HG02970 (cell line): ENCODE data around the gene ZNF674.
"Not testable (repeated sequence)": the region's sequence is repeated elsewhere in the genome, so short reads cannot be mapped to it uniquely, and the experiment has no call there.

Source experiments
- ATAC-seq: cut with Tn5 transposase; IDR thresholded peaks from one replicate; pipeline ENCODE4 v1.9.1; 2021; ENCODE audit warnings: mild to moderate bottlenecking, moderate library complexity, moderate number of reproducible peaks; ENCODE audit not compliant: unreplicated experiment, low FRiP score

ZNF674 gene

DNA sequence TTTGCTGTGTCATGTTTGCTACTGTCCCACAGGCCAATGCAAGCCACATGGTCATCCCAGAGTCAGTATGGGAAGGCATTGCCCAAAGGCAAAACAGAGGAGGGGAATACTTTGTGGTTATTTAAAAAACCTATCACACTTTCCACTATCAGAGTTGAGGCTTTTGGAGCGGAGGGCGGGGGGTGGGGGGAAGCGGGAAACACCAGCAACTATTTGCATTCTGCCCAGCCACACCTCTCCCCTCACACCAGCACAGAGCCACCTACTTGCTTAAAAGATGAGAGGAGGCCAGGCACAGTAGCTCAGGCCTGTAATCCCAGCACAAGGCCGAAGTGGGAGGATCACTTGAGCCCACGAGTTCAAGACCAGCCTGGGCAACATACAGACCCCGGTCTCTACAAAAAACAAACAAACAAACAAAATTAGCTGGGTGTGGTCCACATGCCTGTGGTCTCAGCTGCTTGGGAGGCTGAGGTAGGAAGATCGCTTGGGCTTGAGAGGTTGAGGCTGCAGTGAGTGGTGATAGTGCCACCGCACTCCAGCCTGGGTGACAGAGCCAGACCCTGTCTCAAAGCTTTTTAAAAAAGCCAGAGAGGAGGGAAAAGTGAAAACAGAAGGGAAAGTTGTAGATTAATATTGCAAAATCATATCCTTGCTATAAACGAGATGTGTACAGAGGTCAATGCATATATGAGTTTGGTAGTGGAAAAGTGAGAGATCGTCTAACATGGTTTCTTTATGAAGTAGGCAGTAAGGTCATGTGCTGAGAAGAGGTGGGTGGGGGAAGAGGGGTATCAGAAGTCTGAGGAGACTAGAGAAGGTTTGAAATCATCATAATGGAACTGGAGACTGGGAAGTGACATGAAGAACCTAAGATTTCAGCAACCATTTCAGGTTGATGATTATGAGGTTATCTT is 26.5 kb upstream of the ZNF674 start:
- ATAC-seq = no peak

DNA sequence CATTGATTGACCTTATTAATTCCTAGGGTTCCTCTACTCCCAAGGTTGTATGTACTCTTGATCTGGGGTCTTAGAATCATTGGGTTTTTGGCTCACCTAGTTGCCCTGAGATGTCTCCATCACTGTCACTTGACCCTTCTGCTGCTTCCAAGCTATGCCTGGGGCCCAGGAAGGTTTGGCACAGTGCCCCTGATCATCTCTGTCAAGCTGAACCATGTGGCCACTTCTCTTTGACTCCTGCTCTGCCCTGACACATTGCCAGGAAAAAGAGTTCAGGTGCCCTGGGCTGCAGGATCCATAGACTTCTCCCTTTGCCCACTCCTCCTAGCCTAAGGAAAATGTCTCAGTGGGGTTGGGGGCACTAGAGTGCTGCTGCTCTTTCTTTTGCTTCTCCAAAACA is 24.4 kb upstream of the ZNF674 start:
- no peak for ATAC-seq

DNA sequence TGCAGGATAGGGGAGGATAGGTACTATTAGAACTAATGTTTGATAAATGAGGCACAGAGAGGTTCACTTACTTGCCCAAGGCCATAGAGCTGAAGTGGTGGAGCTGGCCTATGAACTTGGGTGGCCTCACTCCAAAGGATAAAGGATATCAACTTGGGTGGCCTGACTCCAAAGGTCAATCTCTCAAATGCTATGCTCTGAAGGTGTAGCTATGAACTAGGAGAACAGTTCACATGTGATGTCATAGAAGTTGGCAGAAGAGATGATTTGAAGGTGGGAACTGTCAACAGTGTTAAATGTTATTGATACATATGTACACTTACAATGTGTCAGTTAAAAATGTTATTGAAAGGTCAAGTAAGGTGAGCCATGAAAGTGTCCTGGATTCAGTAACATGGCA is 22.2 kb upstream of the ZNF674 start:
- ATAC-seq = no peak

DNA sequence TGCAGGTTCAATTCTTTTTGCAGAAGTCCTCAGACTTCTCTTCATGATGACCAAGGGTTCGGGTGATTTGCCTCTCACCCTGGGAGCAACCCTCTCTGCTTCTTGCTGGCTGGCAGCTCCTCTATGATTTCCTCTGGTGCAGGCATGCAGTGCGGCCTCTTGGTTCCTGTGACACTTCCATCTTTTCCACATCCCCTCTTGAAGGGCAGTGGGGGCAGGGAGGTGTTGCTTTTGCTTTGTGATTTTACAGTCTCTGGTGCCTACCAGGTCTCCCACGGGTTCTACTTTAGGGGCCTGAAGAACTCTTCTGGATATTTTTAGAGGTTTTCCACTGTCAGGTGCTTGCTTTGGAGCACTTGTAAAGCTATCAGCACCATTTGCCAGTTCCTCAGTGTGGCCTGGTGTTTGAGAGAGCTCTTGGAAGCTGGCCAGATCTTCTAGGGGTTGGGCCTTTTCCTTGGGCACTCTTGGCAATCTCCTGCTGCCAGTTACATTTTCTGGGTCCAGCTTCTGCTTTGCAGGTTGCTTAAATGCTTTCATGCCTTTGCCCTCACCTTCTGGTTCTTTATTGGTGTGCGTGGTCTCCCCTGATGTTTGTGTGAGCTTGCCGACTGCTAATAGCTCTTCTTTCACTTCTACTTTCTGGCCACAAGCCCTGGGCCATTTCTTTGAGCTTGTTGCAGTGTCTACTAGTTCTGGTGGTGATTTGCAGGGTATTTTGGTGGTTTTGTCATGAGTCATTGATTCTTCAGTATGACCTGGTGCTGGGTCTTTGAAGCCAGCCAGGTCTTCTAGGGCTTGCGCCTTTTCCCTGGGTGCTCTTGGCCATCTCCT is 16.8 kb upstream of the ZNF674 start:
- ATAC-seq = peak; percentile 80

DNA sequence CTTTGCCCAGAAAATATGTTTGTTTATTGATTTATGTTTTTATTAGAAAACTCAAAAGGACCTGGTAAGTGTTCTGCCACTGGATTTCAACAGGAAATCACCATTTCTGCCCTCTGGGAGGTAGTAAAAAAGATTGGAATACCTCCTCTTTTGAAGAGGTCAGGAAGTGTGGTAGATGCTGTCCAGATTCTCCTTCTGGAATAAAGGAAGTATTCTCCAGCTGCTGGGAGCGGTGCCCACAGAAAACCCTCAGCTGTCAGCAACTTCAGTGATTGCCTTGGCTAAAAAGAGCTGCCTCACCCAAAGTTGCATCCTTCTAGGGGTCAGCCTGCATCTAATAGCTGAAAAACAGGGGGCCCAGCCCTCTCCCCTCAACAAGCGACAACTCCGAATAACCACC is 13.8 kb upstream of the ZNF674 start:
- ATAC-seq = no peak

DNA sequence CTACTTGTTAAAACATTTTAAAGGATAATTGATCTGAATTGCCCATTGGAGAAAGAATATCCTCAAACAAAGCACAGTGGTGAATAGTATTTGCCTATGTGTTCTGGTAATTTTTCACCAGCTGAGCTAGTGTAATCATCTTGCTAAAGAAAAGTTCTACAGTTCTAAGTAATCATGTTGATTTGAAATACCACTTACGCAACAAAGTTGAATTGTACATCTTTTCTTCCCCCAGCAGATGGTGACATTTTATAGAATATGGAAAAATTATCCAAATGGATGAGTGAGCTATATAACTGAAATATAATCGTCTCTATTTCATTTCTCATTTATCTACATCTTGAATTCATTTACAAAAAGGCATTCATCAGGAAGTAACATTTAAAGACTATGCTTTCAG is 9.7 kb upstream of the ZNF674 start:
- no peak for ATAC-seq

DNA sequence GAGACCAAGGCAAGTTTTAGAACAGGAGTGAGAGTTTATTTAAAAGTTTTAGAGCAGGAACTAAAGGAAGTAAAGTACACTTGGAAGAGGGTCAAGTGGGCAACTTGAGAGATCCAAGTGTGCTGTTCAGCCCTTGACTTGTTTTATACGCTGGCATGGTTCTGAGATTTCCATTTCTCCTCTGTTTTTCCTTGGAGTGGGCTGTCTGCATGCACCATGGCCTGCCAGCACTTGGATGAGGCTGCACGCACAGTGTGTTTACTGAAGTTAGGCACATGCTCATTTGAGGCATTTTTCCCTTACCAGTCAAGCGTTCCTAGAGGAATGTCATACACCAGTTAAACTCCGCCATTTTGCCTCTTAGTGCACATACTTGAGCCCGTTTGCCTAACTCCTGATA is 8.7 kb upstream of the ZNF674 start:
- ATAC-seq = no peak

DNA sequence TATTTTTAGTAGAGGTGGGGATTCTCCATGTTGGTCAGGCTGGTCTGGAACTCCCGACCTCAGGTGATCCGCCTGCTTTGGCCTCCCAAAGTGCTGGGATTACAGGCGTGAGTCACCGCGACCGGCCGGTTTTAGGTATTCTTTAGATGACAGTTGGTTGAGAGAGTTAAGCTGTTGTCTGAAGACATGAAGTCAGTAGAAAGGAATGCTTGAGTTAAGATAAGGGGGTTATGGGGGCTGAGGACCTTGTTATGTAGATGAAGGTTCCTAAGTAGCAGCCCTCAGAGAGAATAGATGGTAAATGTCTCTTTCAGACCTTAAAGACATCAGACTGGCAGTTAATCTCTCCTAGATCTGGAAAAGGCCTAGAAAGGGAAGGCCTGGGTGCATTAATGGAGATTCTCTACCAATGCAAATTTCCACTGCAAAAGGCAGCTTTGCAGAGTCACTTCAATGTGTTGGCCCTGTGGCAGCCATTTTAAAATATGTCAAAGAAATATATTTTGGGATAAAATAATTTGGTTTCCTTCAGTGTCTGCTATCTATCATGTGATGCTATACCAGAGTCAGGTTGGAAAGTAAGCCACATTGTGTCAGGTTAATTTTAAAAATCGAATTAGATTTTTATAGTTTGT is 6.4 kb upstream of the ZNF674 start:
- ATAC-seq = no peak

DNA sequence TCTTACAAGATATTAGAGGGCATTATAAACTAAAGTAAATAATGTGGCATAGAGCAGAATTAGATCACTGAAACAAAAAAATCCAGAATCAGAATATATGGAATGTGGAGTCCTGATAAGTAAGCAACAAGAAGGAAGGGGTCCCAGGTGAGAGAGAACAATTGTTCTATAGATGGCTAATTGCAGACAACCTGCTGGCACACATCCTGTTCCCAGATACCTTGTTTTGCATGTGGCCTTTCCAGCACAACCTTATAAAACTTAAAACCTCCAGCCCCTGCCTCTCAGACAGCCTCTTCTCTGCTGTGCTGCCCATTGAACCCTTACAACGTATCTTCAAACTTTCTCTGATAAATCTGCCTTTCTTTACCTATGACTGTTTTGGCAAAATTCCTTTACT is 4.7 kb upstream of the ZNF674 start:
- no peak for ATAC-seq

DNA sequence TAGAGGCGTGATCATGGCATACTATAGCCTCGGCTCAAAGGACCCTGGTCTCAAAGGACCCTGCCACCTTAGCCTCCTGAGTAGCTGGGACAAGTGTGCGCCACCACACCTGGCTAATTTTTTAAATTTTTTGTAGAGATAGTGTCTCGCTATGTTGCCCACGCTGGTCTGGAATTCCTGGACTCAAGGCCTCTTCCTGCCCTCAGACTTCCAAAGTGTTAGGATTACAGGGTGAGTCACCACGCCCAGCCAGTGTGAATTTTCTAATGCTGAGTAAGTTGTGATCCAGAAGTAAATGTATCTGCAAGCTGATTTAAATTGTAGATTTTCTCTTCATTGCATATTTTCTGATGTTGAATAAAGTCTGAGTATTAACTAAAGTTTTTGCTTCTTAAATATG is 2.6 kb upstream of the ZNF674 start:
- ATAC-seq = no peak

DNA sequence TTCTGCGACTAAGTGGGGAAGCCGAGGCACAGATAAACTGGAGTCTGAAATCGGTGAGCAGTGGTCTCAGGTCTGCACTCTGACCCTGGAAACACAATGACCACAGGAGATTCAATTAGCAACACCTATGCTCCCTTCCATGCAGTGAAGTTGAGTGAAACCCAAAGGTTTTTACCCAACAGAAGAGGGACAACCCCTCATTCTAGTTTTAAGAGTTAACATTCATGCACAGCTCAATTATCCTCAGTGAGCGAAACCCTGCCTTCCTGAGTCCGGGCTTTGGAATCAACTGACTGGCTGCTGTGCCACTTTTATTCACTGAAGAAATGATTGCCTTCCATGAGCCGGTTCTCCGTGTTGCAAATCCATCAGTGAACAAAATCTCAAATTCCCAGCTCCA is 694 bp downstream of the ZNF674 start:
- not testable (repeated sequence) for ATAC-seq

DNA sequence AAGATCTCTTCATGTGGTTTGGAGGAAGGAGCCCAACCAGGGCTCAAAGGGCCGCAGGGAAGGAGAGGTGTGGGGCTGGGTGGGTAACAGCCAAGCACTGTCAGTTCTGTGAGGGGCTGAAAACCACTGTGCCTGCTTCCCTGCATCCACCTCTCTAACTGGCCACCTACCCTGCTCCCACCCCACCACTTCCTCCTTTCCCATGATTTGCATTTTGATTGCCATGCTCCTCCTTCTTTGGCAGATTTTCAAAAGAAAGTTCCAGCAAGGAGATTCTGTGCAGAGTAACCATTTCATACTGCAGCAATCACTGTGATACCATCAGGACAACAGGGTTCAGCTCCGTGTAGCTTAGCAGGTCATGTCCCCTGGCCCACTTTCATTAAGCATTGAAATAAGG is 1.8 kb downstream of the ZNF674 start:
- no peak for ATAC-seq

DNA sequence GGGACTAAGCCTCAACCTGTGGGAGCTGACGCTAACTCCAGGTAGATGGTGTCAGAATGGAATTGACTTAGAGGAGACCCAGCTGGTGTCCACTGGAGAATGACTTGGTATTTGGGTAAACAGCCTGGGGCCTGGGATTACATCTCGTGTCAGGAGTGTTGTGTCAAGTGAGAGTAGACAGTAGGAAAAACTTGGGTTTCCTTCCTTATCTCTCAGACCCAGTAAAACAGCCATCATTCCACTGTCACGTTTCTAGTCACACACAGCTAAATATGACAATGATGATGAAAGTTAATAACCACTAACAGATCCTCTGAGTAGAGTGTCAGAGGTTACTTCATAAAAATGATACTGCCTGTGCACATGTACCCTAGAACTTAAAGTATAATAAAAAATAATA is 13.8 kb downstream of the ZNF674 start:
- ATAC-seq = no peak

DNA sequence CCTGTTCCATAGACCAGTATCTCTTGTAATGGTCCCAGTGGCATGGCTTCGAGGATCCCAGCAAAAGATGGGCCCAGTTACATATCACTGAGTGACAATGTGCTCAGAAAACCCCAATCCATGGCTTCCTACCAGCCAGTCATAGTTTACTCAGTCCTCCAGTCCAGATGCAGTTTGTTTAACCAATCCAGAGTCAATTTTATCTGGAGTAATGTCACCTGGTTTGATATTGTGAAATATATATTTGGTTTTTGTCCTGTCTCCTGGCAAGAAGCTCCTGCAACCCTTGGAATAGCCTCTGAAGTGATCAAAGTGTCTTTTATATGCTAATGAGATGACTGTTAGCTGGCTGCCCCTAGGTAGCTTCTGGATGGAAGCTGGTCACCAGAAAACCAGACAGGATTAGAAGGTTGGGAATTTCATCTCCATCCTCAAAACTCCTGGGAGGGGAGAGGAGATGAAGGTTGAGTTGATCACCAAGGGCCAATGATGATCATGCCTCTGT is 14.8 kb downstream of the ZNF674 start:
- ATAC-seq = not testable (repeated sequence)

DNA sequence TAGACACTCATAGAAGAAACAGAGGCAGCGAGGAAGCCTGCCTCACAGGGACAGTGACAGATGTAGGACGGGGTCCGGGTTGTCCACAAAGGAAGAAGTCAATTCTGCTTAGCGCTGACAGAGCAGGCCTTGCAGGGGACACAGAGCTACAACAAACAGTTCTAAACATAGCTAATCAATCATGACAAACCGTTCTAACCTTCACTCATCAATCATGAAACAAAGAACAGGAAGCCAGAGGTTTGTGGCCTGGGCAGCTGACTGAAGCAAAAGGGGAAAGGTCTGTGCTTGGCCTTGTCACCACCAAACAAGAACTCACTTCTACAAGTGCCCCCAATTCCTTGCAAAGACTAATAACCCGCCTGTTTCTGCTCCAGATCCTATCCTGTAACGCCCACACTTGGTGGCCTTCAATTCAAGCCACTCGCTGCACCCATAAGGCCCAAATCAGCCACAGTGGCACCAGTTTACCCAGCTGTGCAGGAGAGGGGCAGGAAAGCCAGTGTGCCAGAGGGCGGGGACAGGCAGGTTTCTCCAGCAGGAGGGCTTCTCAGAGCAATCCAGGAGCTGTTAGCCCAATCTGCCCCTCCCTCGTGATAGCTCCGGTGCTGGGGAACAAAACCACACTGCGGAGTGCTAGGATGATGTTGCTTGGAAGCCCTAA is 15.3 kb downstream of the ZNF674 start:
- ATAC-seq = not testable (repeated sequence)

DNA sequence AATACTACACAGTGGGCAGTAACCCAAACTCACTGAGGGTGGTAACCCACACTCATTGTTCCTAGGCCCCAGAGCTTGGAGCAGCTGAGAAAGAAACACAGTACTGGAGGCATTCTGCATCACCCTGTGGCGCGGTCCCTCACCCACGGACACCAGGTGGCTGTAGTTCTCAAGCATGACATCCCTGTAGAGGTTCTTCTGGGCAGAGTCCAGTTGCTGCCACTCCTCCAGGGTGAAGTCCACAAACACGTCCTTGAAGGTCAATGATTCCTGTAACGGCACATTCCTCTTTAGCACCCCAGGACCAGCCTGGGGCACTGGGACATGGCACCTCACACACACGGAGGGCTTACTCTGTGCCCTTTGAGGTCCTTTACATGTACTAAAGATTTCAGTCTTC is 16.6 kb downstream of the ZNF674 start:
- ATAC-seq = not testable (repeated sequence)

DNA sequence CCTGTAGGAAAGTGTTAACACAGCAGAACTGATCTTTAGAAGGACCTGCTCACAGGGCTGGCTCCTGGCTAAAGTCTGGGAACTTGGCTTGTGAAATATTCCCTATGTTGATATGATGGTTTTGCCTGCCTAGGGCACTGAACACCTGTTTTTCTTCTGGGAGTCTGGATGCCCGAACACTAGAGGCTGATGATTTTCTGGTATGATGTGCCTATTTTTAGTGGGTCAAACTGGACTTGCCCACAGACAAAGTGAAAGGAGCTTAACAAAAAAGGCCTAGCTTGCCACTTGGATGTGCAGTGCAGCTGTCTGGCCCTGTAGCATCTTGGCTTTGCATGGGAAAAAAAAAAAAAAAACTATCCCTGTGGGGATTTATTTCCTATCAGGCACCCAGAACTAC is 39.1 kb downstream of the ZNF674 start:
- ATAC-seq = no peak

DNA sequence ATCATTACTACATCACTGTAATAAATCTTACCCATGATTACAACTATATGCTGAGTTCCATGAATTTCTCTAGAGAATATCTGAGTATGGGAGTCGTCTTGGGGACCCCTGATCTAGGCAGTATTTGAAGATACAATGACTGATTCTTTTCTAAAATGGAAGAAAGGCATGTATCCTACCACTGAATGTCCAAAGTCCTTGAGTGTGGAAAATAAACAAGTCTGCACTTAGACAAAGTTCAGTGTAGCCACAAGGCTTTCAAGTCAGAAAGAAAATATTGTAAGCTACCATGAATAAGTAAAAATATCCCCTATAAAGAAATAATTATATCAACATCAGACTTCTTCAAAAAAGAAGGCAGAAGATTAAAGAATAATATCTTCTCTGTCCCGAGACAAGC is 42.4 kb downstream of the ZNF674 start:
- ATAC-seq = no peak

DNA sequence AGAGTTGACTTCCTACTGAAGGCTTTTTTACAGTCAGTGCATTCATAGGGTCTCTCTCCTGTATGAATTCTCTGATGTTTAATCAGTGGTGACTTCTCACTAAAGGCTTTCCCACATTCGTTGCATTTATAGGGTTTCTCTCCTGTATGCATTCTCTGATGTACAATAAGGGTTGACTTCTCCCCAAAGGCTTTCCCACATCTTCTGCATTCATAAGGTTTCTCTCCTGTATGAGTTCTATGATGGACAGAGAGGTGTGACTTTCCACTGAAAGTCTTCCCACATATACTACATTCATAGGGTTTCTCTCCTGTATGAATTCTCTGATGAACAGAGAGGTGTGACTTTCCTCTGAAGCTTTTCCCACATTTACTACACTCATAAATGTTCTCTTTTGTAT is 45.2 kb downstream of the ZNF674 start:
- ATAC-seq = no peak

DNA sequence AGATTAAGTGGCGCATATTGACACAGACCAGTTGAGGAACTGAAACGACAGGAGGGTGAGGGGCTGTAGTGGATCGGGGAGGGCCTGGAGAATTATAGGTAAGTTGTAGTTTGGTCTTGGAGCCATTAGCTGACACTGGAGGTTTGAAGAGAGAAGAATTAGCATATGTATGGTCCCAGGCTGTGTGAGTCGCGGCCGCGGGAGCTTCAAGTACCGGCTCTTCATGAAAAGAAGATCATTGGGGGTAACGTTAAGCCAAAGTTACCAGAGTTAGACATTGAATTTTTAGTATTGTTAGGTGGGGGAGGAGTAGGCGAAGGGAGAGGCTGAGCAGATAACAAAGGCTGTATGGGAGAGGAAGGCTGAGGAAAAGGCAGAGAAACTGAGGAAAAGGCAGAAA is 56.5 kb downstream of the ZNF674 start:
- ATAC-seq = no peak
